ENCODE results near the gene KRTAP19-3. TPM values are rescaled to one million over a fixed set of nuclear protein-coding genes. Genes with fewer than 3 reads are reported as not detected.

Gene KRTAP19-3
- total RNA-seq, 1 experiment from 2014 or later = not detected

DNA sequence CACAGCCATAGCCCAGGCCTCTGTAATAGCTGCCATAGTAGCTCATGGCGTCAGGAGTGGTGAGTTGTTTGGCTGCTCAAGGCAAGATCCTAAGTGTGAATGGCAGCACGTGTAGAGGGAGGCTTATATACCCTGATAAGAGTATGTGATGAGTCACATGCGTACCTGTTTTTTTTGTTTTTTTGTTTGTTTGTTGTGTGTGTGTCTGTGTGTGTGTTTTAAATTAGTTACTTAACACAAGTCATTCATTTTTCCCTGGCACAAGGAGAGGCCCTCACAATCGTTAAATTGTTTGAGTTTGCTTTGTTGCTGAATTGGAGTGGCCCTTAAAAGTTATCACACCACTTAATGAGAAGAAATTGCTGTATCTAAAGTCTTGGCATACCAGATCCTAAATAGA lies 5.3 kb upstream of the KRTAP19-3 start, which contains the start of gene KRTAP19-4:
TSS of gene KRTAP19-4 (minus strand) at position 101 of the 400 bp plus-strand sequence. CDS start at position 46, 55 bp downstream.
- CTCF ChIA-PET = no interaction called here
- H3K27ac Mint-ChIP-seq (ENCODE audit: unreplicated experiment) = no peak within 1 kb of the TSS

DNA sequence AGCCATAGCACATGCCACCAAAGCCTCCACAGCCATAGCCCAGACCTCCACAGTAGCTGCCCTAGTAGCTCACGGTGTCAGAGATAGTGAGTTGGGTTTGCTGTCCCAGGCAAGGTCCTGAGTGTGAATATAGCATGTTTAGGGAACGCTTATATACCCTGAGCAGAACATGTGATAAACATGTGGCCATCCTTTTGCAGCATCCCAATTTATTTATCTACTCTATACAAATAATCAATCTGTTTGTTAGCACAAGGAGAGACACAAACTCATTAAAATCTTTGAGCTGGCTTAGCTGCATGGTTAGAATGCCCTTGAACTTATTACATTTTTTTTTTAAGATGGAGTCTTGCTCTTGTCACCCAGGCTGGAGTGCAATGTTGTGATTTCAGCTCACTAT lies 4.5 kb downstream of the KRTAP19-3 start, which contains the start of gene KRTAP19-2:
TSS of gene KRTAP19-2 (minus strand) at position 101 of the 400 bp plus-strand sequence. CDS start at position 13, 88 bp downstream.
- intact Hi-C loops (cut with micrococcal nuclease; ENCODE audit: unreplicated experiment) = no loop called here
- TF ChIP-seq CTCF (IDR thresholded peaks at IDR 0.05; ENCODE audit: unreplicated experiment) = no peak
- no peaks in the 10 kb centered on the region for H3K36me3 Mint-ChIP-seq (ENCODE audit: insufficient read depth, unreplicated experiment)
- no peak within 1 kb of the TSS for H3K27ac Mint-ChIP-seq (ENCODE audit: unreplicated experiment)
- no TSS peak for BruUV-seq (replicated peaks)
- no peak for DNase-seq
- H3K9me3 Mint-ChIP-seq (ENCODE audit: low read depth, unreplicated experiment) = peaks cover 5% of the 10 kb centered on the region
- no peaks in the 10 kb centered on the region for H3K27me3 Mint-ChIP-seq (ENCODE audit: unreplicated experiment)
- CTCF ChIA-PET = no interaction called here
- no peak within 1 kb of the TSS for H3K4me3 Mint-ChIP-seq (ENCODE audit: low read depth, unreplicated experiment)
- H3K4me1 Mint-ChIP-seq (ENCODE audit: low read depth, unreplicated experiment) = no peaks in the 10 kb centered on the region

More for the DNA sequence above, 5.3 kb upstream of the KRTAP19-3 start, which contains the start of gene KRTAP19-4:
- H3K4me1 Mint-ChIP-seq (ENCODE audit: low read depth, unreplicated experiment) = no peaks in the 10 kb centered on the region
- no peak for DNase-seq
- BruUV-seq (replicated peaks) = no TSS peak
- TF ChIP-seq CTCF (IDR thresholded peaks at IDR 0.05; ENCODE audit: unreplicated experiment) = no peak
- H3K9me3 Mint-ChIP-seq (ENCODE audit: low read depth, unreplicated experiment) = peaks cover 2% of the 10 kb centered on the region
- intact Hi-C loops (cut with micrococcal nuclease; ENCODE audit: unreplicated experiment) = no loop called here
- H3K4me3 Mint-ChIP-seq (ENCODE audit: low read depth, unreplicated experiment) = no peak within 1 kb of the TSS
- no peaks in the 10 kb centered on the region for H3K36me3 Mint-ChIP-seq (ENCODE audit: insufficient read depth, unreplicated experiment)
- no peaks in the 10 kb centered on the region for H3K27me3 Mint-ChIP-seq (ENCODE audit: unreplicated experiment)

DNA sequence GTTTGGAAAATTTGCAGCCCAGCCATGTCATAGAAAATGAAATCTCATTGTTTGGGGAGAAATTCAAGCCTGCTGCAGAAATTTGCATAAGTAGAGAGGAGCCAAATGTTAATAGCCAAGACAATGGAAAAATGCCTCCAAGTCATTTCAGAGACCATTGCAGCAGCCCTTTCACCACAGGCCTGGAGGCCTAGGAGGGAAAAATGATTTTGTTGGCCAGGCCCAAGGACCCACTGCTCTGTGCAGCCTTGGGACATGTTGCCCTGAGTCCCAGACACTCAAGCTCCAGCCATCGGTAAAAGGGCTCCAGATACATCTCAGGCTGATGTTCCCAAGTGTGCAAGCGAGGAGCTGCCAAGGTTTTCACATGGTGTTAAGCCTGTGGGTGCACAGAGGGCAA lies 5.6 kb downstream of the KRTAP19-3 start:
- no peak for DNase-seq
- Mint-ChIP-seq H3K9me3 (ENCODE audit: low read depth, unreplicated experiment) (peaks cover 9% of the 10 kb centered on the region), H3K36me3 (ENCODE audit: insufficient read depth, unreplicated experiment) (no peaks in the 10 kb centered on the region), H3K27me3 (ENCODE audit: unreplicated experiment) (no peaks in the 10 kb centered on the region), H3K4me1 (ENCODE audit: low read depth, unreplicated experiment) (no peaks in the 10 kb centered on the region), H3K27ac (ENCODE audit: unreplicated experiment) (no peak overlapping the region), H3K4me3 (ENCODE audit: low read depth, unreplicated experiment) (no peak overlapping the region)
- intact Hi-C loops (cut with micrococcal nuclease; ENCODE audit: unreplicated experiment) = no loop called here
- no TSS peak for BruUV-seq (replicated peaks)
- no peak for TF ChIP-seq CTCF (IDR thresholded peaks at IDR 0.05; ENCODE audit: unreplicated experiment)
- CTCF ChIA-PET = no interaction called here

- H3K27me3 Mint-ChIP-seq (ENCODE audit: unreplicated experiment) = no peaks in the 10 kb centered on the region
Observed at GRCh38 chr21:30482130-30482529, 9.7 kb downstream of the KRTAP19-3 start.

More at GRCh38 chr21:30482130-30482529, 9.7 kb downstream of the KRTAP19-3 start:
- BruUV-seq (replicated peaks) = no TSS peak
- peaks cover 9% of the 10 kb centered on the region for H3K9me3 Mint-ChIP-seq (ENCODE audit: low read depth, unreplicated experiment)
- H3K4me3 Mint-ChIP-seq (ENCODE audit: low read depth, unreplicated experiment) = no peak overlapping the region
- no peak for TF ChIP-seq CTCF (IDR thresholded peaks at IDR 0.05; ENCODE audit: unreplicated experiment)
- no peaks in the 10 kb centered on the region for H3K4me1 Mint-ChIP-seq (ENCODE audit: low read depth, unreplicated experiment)
- CTCF ChIA-PET = no interaction called here
- intact Hi-C loops (cut with micrococcal nuclease; ENCODE audit: unreplicated experiment) = no loop called here
- H3K27ac Mint-ChIP-seq (ENCODE audit: unreplicated experiment) = no peak overlapping the region
- H3K36me3 Mint-ChIP-seq (ENCODE audit: insufficient read depth, unreplicated experiment) = no peaks in the 10 kb centered on the region
- DNase-seq = no peak
